NCI-H1930 (cell line): ENCODE measurements around the gene CASK.

ENCODE experiments used
- DNase-seq, 2 experiments: peaks; one replicate each; lab custom pipeline; 2025; lab: John Stamatoyannopoulos, UW

CASK gene

GRCh38 chrX:41913476-41913875 is 9.9 kb downstream of the CASK start:
- no peak for DNase-seq

GRCh38 chrX:41912923-41913322 is 10.4 kb downstream of the CASK start:
- no peak for DNase-seq

- DNase-seq, result no peak
Measured at GRCh38 chrX:41909068-41909467, 14.3 kb downstream of the CASK start.

GRCh38 chrX:41906515-41907187 is 16.7 kb downstream of the CASK start:
- DNase-seq, result no peak

GRCh38 chrX:41903544-41903943 is 19.8 kb downstream of the CASK start:
- DNase-seq, result no peak

GRCh38 chrX:41900321-41900720 is 23.0 kb downstream of the CASK start:
- DNase-seq, result no peak

- DNase-seq, result no peak
Measured at GRCh38 chrX:41895826-41896225, 27.5 kb downstream of the CASK start.

GRCh38 chrX:41890026-41890423 is 33.3 kb downstream of the CASK start:
- no peak for DNase-seq

GRCh38 chrX:41889317-41890025 is 33.9 kb downstream of the CASK start:
- no peak for DNase-seq

- DNase-seq, result no peak
Measured at GRCh38 chrX:41887691-41888090, 35.7 kb downstream of the CASK start.

GRCh38 chrX:41885724-41886123 is 37.6 kb downstream of the CASK start:
- DNase-seq, result no peak

GRCh38 chrX:41881166-41881565 is 42.2 kb downstream of the CASK start:
- no peak for DNase-seq

GRCh38 chrX:41877167-41877566 is 46.2 kb downstream of the CASK start:
- DNase-seq, result no peak

GRCh38 chrX:41875142-41875541 is 48.2 kb downstream of the CASK start:
- no peak for DNase-seq

- no peak for DNase-seq
Measured at GRCh38 chrX:41870719-41871151, 52.6 kb downstream of the CASK start.

- no peak for DNase-seq
Measured at GRCh38 chrX:41868392-41868977, 54.9 kb downstream of the CASK start.

GRCh38 chrX:41863343-41864203 is 59.8 kb downstream of the CASK start:
- no peak for DNase-seq

- no peak for DNase-seq
Measured at GRCh38 chrX:41862562-41863184, 60.7 kb downstream of the CASK start.

GRCh38 chrX:41858161-41858775 is 65.1 kb downstream of the CASK start:
- no peak for DNase-seq

GRCh38 chrX:41857670-41858069 is 65.7 kb downstream of the CASK start:
- DNase-seq, result no peak

- no peak for DNase-seq
Measured at GRCh38 chrX:41846714-41847113, 76.6 kb downstream of the CASK start.
